Measurements from ENCODE around the gene TBC1D14.

GRCh38 chr4:7049739-7050138 lies 140.1 kb downstream of the TBC1D14 start:
- TF ChIP-seq CTCF (IDR thresholded peaks at IDR 0.05) (no peak), POLR2A (IDR thresholded peaks at IDR 0.05) (no peak)
